HG03196 (cell line): ENCODE measurements around the gene BTBD3.

Experiments
- ATAC-seq: cut with Tn5 transposase; IDR thresholded peaks from one replicate; pipeline ENCODE4 v1.9.1; 2021; ENCODE audit not compliant: unreplicated experiment

BTBD3 gene

DNA sequence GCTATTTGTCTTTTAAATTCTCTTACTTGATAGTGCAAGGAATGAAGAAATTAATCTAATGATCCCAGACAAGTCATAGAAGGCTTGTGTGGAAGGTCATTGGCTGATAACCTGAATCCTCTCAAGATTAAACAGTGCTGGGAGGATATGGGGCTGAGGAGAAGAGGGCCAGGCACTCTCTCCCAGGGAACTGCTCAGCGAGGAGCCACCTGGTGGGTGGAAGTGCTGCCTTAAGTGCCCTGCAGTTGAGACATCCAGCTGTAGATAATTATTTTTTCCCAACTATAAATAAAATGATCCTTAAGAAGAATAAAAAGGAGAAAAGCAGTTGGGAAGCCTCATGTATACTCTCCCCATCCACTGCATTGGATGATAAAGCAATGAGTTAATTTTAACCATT, 47.9 kb downstream of the BTBD3 start:
- ATAC-seq = no peak

DNA sequence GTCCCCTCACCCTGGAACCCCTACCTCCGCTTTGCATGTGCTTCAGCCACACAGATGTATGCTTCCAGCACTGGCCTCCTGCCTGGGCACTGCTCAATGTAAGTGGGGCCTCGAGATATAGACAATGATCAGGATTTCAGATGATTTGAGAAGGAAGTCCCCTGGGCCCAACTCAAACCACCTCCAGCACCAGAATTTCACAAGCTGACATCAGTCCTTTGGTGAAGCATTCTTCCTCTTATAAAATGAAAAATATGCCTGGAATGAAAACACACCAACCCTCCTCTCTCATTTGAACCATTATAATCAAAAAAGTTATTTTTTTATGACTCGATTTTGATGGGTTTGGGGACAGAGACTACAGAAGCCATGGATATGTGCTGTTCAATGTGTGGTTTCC, 48.5 kb downstream of the BTBD3 start:
- ATAC-seq = no peak

DNA sequence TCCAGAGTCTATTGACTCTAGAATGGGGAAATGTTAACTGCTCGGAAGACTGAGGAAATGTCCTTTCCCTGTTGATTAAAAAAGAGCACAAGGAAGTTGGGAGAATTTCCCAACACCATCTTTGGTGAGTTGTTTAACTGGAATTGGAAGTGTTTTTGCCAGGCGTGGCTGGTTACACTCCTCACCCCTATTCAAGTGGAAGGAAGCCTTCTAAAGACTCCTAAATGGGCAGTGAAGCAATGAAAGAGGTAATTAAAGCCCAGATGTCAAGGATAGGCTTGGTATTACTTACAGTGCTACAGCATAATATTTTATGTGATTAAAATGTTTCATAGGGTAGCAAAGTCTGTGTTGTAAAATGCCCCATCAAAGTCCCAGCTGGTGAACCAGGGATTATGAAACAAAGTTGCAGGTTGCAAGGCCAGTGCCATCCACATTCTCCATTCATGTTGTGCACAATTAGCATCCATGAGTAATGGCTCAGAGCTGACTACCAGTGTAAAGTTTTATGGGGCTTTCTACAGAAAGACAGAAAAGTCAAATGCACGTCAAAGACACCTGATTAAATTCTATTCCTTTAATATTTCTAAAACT, 52.6 kb downstream of the BTBD3 start:
- no peak for ATAC-seq

DNA sequence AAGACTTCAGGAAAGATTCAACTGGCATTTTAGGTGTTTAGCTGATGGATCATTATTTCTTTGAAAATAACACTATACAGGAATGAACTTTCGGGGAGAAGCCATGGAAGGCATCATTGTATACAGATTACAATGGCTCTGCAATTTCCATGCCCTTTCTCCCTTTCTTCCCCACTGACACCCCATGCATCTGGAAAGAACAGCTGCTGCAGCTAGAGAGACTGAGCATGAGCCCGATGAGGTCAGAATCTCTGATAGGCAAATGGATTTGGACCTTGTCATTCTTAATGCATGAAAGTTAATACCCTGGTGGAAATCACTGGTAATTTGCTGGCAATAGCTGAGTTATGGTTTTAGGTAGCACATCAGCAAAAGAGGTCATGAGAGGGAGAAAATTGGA, 54.8 kb downstream of the BTBD3 start:
- ATAC-seq = no peak
